COR-L47 (cell line): ENCODE measurements around the gene TFAP2E.

Experiments
- DNase-seq: peaks from one replicate; lab custom pipeline; 2025; lab: John Stamatoyannopoulos, UW

Gene TFAP2E

DNA sequence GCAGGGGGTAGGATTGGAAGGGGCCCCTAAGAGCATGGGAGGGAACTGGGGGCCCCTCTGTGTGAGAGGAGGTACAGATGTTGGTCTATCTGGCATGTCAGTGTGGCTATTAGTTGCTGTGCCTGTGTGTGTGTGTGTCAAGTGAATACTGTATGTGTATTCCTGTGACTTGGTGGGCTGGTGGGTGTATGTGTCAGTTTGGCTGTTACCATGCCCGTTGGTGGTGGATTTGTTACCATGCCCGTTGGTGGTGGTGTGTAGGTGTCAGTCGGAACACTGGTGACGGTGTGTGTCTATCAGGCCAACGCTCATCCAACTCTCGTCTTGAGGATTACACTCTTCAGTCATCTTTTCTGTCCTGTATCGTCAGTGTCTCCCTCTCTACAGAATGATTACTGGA, 22.6 kb downstream of the TFAP2E start:
- no peak for DNase-seq

DNA sequence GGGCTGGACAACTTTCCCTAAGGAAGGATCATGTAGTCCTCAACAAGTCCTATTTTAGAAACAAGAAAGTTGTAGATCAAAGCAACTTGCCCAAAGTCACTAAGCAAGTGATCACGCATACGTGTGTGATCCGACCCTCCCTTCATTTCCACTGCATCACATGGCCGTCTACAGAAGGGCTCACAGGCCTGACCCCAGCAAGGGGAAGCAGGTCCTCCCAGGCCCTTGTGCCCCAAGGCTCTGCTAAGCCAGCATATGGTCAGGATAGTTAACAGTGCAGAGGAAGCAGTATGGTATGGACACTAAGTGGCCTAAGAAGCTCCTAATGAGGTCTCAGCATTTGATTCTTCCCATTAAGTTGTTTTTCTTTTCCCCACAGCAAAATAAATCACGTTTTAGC, 24.8 kb downstream of the TFAP2E start:
- no peak for DNase-seq

DNA sequence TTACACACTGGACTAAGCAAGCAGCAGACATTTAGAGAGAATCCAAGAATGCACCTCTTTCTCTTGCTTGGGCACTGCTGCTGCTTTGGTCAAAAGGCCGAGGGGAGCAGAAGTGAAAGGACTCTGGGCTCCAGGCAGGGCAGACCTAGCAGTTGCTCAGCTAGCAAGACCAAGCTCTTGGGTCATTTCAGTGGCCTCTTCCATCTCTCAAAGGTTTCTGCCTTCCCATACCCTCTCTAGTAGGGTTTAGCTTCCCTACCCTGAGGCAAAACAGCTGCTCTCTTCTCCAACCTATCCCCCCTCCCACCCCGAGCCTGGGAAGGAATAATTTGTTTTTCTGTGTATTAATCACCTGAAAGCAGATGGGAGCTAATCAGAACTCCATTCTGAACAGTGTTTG, 25.8 kb downstream of the TFAP2E start:
- DNase-seq: no peak

DNA sequence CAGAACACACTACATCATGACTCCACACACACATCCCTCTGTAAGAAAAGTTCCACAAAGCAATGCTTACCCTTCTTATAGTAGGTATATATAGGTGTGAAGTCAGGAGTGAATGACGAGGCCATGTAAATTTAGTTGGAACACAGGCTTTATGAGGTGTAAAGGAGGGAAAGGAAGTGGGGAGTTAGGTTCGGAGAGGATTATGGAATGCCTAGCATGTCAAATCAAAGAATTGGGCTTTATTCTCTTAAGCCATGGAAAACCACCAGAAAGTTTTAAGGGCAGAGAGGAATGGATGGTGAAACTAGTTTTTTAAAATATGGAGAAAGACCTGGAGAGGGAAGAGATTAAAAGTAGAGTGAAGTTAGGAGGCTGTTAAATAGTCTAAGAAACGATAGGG, 26.3 kb downstream of the TFAP2E start:
- DNase-seq: no peak

DNA sequence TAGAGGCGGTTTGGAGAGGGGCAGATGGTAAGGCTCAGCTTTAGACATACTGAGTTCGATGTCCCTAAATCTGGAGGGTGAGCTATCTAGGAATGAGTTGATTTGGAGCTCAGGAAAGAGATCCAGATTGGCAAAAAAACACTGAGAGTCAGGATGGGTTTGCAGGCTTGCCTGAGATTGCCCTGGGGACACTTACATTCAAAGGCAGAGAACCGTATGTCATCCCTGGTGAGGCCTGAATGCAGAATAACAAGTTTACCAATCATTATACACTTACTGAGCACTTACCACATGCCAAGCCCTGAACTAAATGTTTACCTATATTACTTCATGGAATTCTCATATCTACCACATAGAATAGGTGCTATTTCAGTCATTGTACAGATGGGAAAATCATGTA, 27.5 kb downstream of the TFAP2E start:
- no peak for DNase-seq

DNA sequence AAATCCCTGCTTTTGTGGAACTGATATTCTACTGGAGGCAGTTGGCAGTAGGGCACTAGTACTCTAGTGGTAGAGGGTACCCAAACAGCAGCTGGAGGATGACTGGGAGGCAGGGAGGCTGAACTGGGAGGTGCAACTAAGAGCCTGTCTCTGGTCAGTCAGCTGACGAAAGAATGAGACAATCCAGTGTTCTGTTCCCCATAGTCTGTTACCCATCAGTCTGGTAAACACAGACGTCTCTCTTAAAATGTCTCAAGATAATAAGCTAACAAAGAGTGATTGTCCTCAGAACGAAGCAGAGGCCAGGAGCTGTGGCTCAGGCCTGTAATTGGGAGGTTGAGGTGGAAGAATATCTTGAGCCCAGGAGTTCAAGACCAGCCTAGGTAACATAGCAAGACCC, 30.4 kb downstream of the TFAP2E start:
- DNase-seq: no peak

DNA sequence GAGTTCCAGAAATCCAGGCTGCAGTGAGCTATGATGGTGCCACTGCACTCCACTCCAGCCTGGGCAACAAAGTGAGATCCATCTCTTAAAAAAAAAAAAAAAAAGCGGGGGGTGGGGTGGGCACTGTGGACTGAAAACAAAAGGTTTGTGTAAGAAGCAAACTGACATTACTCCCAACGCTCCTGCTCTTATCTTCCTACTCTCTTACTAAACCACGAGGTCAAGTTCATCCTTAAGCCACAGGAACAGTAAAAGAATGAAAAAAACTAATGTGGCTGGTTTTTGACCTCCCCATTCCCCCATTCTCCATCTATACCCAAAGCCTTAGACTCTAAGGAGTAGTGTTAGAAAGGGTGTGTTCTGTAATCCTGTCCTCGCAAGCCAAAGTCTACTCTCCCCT, 30.8 kb downstream of the TFAP2E start:
- no peak for DNase-seq

DNA sequence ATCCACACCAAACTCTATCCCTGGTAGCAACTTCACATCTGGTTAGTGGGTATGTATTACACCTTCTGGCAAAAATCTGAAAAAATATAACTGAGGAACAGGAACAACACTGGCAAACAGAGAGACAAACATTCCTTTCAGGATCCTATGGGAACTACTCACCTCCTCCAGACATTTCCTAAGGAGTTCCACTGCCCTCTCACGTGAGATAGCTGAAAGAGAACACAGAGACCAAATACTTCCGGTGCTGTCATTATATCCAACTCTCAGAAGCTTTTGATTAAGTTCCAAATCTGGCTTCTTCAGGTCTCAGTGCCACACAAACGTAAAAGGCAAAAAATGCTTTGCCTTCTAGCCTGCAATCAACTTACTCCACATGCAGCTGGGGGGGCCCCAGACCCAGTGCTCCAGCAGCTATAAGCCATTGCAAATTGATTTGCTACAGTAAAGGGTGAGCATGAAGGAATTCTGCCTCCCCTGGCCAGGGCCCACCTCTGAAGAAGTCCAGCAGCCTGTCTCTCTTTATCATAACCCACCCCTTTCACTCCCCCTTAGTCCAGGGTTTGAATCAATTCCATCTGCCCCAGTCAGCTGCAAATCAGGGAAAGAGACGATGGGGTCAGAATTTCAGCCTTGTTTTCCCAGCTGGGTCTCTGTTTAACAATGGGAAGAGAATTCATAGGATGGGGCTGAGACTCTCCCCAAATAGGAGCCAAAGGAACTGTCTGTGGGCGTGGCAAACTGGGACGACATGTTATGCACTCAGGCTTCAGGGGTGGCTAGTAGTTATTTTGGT, 32.2 kb downstream of the TFAP2E start:
- DNase-seq: no peak

DNA sequence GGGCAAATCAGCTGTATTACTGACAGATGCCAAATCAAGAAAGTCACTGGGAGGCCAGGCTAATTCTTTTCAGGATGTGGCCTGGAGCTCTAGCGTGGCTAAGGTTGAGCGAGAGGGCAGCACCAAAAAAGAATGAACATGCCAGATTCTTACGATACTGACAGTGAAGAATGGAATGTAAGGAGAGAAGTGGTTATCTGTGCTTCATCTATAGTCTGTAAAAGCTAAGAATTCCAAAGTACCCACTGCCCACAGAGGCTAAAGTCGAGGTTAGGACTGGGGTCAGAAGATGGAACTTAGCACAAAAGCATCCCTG, 32.7 kb downstream of the TFAP2E start:
- no peak for DNase-seq

DNA sequence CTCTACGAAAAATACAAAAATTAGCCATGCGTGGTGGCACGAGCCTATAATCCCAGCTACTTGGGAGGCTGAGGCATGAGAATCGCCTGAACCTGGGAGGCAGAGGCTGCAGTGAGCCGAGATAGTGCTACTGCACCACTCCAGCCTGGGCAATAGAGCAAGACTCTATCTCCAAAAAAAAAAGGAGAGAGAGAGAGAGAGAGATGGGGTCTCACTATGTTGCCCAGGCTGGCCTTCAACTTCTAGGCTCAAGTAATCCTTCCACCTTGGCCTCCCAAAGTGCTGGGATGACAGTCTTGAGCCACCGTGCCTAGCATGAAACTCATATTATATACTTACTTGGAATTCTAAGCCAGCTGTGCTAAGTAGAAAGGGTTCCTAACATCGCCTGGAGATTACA, 38.5 kb downstream of the TFAP2E start:
- DNase-seq: no peak

DNA sequence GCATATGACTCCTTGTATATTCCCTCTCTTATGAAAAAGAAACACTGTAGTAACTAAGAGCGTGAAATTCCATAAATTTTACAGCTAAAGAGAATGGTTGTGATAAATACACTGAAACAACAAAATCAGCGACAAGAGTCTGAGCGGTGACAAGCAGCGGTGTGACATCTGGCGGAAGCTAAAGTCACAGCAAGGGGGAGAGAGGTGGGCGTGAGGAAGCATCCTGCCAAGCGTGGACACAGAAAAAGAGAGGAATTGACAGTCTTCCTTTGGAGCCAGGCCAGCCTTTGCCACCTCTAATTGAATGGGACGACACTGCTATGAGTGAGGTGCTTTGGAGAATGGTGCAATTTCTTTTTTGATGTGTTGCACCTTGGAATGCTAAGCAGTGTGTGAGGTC, 42.3 kb downstream of the TFAP2E start:
- DNase-seq: no peak

DNA sequence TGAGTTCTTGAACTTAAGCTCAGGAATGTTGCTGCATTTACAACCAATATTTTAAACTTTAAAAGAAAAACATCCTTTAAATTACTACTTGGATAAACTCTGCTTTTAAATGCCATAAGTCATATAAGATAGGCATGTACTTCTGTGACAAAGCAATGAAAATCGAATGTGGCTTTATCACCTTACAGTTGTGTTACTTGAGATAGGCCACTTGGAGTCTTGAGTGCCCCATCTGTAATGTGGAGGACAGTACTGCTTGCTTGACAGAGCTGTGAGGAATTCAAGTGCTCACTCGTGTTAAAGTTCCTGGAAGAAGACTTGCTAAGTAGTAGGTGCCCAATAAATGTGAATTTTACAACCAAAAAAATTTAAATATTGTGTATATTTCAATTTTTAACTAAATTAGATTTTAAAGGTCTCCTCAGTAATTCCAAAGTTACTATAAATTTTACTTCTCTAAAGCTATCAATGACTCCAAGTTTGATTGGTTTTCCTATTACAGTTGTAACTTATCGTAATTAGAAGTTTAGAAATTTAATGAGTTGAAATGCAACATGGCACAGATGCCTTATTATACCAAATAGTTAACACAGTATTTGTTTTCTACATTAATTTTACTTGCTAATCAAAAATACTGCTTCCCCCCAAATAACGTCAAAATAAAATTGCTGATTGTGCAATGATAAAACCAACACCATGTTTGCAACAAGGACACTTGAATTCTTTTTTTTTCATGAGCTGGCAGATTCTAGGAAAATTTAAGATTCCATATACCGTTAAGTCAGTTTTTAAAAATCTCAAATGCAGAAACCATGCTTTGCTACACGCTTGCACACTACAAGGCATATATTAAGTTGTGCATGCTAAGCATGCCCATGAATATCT, 46.4 kb downstream of the TFAP2E start:
- no peak for DNase-seq

DNA sequence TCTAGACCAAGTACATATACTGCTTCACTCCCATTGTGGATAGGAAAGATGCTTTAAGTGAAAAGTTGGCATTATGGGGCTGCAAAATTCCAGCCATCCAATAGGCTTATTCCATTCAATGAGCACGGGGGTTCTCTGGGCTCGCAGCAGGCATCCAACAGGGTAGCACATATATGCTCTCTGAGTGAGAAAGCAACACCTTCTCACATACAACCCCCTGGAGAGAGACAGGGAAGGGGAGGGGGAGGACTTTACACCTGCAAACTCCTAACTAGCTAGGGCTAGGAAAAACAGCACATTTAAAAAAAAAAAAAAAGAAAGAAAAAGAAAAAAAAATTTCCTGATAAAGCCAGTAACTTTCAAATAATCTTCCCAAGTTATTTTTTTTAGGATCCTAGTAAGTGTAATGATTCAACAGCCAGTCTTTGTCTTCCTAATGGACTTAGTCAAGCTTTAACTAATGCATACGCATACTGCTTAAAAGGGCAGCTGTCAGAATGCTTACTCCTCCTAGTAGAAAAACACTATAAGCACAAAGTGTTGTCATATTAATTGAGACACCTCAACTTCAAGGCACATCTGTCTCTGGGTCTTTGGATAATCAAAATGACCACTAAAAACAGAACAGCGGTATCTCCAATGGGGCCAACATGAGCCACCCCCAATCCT, 49.5 kb downstream of the TFAP2E start:
- DNase-seq: no peak

DNA sequence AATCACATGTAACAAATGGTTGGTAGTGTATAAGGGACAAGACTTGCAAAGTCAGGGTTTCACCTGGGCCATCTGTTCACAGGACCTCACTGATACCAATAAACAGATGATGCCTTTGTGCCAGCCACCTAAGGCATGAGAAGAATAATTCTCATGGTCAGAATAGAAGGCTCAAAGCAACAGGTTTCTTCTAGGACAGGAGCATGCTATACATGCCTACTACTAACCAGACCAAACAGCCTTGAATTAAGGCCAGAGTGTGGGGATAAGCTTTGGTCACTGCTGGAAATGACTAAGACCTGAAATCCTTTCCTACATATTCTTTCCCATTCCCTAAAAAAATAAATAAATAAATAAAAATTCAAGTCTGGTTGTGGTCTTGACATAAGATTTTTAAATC, 50.7 kb downstream of the TFAP2E start:
- no peak for DNase-seq

DNA sequence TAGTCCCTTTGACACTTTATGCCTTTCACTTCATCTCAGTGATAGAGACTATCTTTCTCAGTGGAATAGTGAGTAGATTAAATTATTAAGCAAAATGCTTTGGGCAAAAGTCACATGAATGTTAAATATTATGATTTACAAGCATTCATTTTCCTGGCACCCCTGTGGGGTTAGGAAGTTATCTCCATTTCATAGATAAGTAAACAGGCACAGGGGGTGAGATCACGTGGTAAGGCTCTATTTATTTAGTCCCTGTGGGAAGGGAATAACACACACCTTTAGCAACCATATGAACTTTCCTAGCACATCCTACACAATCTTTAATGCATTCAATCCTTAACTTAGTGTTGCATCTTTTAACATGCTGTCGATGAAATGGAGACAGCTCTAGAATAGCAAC, 55.9 kb downstream of the TFAP2E start:
- peak; percentile 15 for DNase-seq

DNA sequence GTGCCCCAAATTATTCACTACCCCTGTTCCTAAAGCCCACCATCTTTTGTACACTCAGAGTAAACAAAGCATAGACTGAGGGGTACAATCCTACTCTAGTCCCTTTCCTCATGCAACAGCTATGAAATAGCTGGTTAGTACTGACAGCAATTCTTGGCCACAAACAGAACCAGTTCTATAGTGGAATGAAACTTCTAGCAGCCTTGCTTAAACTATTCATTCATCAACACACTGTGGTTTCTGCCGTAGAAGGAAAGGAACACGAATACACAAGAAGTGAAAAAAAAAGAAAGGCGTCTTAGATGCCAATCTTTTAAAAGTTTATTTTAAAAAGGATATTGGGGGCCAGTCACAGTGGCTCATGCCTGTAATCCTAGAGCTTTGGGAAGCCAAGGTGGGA, 58.3 kb downstream of the TFAP2E start:
- DNase-seq: no peak

DNA sequence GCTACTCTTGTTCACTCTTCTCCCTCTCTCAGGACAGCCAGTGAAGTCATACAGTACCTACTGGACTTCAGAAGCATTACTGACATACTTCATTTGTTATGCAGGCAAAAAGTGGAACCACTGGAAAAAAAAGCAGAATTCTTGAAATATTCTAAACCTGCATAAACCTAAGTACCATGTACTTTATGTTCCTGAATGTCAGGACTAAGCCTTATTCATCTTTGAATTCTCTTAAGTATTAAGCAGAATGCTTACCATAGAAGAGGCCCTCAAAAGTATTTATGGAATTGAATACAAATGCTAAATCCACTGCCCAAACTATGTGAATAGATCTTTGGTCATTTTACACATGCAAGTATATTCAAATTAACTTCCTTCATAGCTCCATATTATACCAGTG, 60.4 kb downstream of the TFAP2E start:
- DNase-seq: no peak

DNA sequence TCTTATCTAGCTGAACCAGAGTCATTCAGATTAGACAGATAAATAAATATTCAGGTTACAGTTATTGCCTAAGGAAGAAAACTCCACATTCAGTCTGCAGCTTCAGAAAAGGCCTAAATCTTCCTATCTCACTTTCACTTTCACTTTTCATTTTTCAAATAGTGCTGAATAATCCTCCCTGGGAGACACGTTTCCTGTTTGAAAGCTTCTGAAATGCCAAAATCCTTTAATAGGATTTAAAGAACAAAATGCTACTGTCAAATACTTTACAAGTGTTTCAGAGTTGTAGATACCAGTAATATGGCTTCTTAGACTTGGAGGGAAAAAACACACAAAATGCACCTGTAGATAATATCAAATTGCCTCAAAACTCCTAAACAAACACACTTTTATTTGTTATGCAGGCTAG, 64.3 kb downstream of the TFAP2E start:
- no peak for DNase-seq

DNA sequence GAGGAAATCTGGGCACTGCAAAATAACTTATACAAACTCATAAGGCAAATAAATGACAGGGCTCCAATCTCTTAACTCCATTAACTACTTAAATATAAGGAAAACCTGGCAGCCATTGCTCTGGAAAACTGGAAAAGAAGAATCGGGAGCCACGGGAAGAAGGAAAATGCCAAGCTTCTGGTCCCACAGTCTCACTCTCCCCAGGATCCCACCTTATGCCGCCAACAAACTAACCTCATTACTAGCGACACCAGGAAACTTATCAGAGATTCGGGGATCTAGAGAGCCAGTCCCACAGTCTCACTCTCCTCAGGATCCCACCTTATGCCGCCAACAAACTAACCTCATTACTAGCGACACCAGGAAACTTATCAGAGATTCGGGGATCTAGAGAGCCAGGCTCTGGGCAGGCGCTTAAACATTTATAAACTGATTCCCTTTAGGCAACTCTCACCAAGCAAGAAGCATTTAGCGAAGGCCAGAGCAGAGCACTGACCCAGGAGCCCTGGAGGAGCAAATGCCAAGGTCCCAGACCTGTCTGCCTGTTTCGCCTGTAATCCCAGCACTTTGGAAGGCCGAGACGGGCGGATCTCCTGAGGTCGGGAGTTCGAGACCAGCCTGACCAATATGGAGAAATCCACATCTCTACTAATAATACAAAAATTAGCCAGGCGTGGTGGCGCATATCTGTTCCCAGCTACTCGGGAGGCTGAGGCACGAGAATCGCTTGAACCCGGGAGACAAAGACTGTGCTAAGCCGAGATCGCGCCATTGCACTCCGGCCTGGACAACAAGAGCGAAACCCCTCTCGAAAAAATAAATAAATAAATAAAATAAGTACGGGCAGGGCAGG, 67.5 kb downstream of the TFAP2E start:
- no peak for DNase-seq

DNA sequence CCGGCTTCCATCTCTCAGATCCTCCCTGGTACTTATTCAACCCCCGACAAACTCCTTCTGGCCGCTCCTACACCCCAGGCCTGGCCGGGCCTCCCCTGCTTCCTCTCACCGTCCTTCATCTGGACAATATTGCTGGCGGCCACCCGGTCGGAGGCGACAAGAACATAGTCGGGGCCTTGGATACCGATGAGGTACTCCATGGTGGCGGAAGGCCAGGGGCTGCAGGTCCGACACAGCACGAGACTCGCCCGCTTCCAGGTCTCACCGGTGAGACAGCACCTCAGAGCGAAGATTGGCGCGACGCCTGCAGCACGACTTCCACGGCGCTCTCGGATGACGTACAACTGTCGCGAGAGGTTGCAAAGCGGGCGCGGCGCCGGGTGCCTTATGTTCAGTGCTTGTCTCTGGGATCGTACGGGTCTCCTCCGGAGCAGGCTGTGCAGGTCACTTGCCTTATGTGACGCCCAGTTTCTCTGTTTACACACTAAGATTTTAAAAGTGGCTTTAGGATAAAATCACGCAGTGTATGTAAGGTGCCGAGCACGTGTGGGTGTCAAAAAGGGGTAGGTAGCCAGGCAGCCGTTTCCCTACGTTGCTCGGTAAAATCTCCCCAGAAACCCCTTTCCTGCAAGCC, 68.2 kb downstream of the TFAP2E start, which contains the start of gene PSMB2:
Gene PSMB2, minus strand, starts transcription at position 294 of the 634 bp plus-strand sequence. Its CDS starts 94 bp downstream, at position 200.
- peak; percentile 96 for DNase-seq

DNA sequence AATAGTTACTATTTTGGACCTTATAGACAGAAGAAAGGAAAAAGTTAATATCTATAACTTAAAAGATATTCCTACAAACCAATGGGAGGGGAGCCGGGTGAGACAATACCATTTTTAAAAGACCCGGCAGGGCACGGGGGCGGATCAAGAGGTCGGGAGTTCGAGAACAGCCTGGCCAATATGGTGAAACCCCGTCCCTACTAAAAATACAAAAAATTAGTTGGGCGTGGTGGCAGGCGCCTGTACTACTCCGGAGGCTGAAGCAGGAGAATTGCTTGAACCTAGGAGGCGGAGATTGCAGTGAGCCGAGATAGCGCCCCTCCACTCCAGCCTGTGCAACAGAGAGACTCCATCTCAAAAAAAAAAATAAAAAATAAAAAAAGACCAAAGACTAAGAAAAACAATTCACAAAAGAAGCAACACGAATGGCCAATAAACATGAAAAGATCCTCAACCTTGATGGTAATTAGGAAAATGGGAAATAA, 69.4 kb downstream of the TFAP2E start:
- DNase-seq: no peak
